NCI-H524 (cell line): ENCODE data around the gene CALHM3.
"Not testable (repeated sequence)": the region's sequence is repeated elsewhere in the genome, so short reads cannot be mapped to it uniquely, and the experiment has no call there.

ENCODE experiments used
- DNase-seq, 2 experiments: peaks; one replicate each; lab custom pipeline; 2025; lab: John Stamatoyannopoulos, UW

The CALHM3 gene

DNA sequence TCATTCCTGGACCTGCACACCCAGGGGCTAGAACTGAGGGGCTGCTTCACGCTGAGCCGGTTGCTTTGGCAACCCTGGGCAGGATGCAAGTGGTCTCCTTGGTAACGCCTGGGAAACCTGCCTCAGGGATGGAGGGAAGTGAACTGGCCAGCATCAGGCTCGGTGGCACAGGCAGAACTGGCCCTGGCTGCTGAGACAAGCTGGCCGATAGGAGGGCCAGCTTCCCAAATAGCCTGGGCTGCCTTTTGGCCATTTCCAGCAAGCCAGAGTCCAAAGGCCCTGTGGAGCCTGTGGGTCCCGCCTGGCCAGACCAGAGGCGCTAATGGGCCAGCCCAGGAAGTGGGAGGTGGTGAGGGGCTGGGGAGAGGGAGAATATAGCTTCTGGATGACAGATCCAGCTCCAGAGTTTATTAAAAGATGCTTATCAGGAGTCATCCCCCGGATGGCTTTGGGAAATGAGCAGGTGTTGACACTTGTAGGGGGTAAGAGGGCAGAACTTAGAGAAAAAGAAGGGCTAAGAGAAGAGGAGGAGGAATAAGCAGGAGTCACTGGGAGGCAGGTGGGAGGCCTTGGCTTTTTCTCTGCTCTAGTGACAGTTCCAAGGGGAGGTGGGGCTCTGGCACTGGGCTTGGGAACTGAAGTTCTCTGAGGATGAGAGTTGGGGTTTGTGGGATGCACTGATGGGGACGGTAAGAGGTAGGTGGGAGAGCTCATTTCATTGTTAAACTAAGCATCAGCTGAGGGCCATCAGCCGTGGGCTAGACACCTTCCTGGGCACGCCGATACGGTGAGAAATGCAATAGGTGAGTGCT is 24.0 kb upstream of the CALHM3 start:
- no peak for DNase-seq

DNA sequence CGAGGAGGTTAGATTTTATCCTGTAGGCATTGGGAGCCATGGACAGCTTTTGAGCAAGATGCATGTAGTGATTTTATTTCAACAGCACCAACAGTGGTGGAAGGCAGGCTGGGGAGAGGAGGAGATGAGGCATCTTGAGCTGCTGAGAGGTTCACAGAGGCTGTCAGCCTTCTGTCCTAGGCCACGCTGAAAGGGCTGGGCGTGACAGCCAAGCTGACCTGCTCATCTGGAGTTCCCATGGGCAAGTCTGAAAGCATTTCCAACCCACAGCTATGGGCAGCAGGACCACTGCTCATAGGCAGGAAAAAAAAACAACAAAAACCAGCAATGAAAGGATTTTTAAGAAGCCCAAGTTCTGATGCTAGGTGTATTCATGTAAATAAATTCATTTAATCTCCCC is 22.1 kb upstream of the CALHM3 start:
- no peak for DNase-seq

DNA sequence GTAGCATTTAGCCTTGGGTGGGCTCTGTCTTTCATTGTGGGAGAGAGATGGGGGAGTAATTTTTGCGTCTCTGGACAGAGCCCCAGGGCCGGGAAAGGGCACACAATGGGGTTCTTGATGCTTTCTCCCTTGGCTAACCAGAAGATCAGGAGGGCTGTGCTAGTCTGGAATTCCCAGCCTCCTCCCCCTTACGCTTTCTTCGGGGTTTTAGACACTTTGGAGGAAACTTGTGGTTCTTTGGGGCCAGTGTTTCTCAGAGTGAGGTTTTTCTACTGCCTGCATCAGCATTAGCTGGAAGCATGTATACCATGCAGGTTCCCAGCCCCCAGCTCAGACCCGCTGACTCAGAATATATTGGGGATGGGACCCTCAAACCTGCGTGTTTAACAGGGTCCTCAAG is 21.4 kb upstream of the CALHM3 start:
- DNase-seq: no peak

DNA sequence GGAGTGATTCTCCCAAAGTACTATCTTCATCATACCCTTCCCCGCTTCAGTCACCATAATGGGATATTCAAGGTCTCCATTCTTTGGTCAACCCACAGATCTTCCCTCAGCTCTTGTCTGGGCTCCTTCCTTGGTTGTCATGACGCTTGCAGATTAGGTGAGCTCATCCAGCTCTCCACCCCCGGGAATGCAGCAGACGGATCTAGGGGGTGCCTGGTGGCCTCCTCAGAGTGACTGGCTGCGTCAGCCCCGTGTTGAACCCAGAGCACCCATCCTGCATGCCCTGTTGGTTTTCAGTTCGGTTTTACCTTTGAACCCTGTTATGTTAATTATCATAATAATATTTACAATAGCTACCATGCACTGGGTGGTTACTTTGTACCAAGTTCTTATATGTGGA is 20.8 kb upstream of the CALHM3 start:
- no peak for DNase-seq

DNA sequence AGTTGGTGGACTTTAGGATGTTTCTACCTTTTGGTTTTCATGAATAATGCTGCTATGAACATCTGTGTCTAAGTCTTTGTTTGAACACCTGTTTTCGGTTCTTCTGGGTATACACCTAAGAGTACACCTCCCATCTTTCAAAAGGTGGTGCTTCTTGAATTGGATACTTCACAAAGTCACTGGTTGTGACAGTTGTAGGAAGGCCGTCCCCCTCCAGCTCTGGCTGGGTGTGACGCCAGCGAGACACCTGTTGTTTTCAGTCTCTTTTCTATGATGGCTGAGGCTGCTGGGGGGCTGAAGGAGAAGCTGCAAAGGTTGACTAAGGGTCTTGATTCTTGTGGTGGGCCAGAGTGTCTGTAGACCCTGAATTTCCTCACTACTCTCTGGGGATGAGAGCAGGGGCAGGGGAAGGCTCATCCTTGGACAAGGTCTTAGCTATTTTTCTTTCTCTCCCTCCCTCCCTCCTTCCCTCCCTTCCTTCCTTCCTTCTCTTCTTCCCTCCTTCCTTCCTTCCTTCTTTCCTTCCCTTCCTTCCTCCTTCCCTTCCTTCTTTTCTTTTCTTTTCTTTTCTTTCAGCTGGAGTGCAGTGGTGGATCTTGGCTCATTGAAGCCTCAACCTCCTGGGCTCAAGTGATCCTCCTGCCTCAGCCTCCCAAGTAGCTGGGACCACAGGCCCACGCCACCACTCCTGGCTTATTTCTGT is 20.0 kb upstream of the CALHM3 start:
- DNase-seq: no peak

DNA sequence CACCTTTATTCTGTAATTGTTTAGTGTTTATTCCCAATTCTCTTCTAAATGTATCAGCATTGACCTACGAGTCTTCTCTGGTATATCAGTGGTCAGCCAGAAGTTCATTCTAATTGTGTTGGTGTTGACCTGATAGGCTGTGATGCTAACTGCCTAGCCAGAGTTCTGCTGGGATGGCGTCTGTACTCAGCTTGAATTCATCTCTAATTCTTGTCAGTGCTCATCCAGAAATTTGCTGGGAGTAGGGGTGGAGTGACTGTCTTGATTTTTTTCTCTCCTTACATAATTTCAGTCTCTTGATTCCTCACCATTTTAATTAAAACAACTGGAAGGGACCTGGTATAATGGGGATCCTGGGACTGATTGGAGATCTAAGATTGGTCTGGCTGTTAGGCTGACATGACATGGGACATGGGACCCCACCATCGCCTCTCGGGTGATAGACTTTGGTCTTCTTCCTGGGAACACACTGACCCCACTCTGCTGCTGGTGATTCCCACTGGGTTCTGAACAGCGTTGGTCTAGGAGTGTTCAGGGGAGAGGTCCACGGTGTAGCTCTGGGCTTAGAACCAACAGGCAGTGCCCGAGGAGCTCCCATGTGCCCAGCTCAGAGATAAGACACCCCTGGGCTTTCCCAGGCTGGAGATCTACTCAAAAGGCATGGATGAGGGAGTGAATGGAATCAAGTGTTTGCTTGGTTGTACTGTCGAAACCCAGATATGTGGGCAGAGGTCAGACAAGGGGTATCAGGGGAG is 18.3 kb upstream of the CALHM3 start:
- DNase-seq: no peak

DNA sequence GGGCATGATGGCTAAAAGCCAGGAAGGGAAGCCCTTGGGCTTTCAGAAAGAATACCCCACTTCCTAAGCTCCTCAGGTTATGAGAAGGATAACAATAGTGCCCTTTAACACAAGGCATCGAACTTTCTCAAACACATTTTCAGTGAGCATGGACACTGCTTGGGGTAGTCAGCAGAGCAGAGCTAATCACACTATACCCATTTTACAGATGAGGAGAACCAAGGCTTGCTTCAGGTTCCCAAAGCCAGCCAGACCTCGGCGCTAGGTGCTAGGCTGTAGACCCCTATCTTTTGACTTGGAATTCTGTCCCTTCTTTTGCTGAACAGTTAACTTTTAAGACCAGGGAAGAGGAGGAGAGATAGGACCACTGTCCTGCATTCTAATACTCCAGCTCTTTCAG is 16.3 kb upstream of the CALHM3 start:
- no peak for DNase-seq

DNA sequence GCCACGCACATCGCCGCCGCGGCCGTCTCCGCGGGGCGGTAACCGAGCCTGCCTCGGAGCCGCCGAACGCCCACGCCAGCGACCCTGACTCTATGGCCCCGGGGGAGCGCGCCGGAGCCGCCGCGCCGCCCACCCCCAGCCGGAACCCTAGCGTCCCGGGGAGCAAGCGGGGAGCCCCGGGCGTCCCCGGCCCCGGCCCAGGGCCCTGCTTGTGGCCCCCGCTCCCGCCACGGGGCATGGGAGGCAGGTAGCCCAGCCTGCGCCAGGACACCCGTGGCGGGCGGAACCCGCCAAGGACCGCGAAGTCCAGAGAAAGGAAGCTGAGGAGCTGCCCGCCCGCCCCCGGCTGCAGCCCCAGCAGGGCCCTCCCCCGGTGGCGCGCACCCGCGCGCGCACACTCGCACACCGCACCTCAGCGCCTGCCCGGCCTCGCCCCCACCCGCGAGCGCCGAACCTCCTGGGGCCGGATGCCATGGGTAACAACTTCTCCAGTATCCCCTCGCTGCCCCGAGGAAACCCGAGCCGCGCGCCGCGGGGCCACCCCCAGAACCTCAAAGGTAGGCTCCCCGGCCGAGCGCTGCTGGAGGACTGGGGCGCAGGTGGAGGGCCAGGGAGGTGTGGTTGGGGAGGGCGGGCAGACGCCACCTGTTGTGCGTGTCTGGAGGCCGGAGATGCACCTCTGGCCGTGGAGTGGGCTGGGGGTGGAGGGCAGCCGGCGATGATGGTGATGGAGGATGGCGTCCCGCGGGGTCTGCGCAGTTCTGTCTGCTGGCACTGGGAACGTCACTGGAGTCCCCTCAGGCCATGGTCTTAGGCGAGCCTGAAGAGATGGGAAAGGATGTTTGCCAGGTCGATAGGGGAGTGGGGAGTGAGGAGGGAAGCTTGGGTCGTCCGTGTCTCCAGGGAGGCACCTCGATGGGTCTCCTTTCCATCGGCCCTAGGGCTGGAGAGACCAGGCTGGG is 15.2 kb upstream of the CALHM3 start:
- DNase-seq: peak in 1 of 2 experiments; percentile 1

DNA sequence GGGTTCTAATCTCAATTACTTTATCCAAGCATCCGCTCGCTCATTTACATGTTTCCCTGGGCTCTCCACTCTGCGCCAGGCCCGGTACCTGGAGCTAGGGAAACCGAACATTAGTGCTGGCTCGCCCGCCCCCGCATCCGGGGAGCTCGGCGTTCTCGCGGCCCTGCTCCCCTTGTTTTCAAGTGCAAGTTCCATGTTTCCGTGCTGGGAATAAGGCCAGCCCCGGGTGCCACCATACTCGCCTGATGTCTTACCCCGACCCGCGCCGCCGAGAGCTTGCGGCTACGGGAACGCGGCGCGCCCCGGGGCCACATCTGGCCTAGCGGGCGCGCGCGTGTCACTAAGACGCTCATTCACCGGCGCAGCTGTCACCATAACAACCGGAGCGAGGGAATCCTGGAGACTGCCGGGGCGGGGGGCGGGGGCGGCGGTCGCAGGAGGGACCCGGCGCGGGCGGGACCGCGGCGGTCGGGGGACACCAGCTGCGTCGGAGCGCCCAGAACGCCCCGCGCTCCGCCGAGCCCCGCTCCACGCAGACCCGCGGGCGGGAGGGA is 14.4 kb upstream of the CALHM3 start, which contains the start of gene NEURL1:
TSS of gene NEURL1 (plus strand) at position 344 of the 554 bp plus-strand sequence. CDS start 683 bp downstream, outside the sequence.
- peak in 1 of 2 experiments; percentile 43 for DNase-seq

DNA sequence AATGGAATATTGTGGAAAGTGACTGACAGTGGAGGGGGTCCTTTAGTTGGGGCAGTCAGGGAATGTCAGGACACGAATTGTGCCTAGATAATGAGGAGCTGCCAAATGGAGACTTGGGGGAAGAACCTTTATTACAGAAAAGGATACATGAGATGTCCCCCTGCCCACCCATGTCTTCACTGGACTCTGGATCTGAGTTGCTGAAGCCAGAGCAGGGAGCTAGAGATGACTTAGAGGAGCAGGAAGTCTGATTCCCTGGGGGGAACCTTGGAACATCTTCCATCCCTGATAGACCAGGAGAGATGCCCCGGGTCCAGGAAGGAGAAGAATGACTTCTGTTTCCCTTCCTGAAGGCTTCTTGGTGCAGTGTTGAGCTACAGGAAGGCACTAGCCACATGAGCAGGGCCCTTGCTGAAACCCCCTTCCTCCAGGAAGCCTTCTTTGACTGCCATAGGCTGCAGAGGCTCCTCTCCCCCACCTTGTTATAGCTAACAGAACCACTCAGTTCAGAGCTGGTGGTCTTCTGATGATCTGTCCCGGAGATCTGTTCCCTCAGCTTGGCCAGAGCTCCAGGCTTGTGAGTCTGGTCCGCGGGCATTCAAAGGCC is 13.7 kb upstream of the CALHM3 start:
- no peak for DNase-seq

DNA sequence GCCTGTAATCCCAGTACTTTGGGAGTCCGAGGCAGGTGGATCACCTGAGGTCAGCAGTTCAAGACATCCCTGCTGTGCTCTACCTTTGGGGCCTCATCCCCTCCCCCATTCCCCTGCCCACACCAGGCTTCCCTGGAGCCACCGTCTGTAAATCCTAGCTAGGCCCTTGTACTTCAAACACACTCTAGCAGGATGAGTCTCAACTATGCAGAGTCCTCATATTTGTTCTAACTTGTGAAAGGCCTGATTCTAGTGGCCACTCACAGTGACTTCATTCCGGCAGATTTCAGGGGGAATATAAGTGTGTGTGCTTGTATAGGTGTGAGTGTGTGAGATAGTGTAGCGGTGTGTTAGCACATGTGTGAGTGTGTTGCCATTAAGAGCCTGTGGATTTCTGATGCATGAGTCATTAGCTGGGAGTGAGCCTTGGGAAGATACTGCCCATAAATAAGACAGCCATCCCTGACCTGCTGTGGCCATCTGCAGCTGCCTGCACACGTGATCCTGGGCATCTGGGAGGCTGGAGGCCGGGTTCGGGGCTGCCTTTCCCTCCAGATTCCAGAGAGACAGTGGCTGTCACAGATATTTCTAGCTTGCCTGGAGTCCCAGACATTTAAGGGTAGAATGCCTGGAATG is 12.8 kb upstream of the CALHM3 start:
- DNase-seq: peak in 1 of 2 experiments; percentile 10

DNA sequence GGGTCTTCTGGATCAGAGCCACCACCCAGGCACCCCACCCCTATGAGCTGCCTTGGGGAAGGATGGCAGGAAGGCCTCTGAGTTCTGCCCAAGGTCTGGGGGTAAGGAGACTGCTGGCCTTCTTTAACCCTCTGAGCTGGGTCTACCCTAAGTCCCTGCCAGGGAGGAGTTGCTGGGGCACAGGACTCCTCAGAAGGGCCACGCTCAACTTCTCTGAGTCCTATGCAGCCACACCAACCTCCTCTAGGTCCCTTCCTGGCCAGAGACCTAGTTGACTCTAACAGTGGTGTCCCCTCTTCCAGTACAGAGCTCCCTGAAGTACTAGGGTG is 11.9 kb upstream of the CALHM3 start:
- no peak for DNase-seq

DNA sequence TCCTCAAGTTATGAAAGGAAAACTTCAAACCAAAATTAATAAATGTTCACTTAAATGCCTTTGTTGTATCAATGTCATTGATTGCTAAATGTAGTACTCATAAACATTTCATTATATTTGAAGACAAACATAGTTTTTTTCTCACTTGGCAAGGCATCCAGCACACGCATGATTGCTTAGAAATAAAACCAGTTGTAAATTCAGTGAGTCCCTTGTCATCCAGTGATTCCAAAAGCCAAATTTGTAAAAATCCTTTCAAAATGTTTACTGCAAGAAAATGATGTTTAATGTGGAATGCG is 8.3 kb upstream of the CALHM3 start:
- DNase-seq: no peak

DNA sequence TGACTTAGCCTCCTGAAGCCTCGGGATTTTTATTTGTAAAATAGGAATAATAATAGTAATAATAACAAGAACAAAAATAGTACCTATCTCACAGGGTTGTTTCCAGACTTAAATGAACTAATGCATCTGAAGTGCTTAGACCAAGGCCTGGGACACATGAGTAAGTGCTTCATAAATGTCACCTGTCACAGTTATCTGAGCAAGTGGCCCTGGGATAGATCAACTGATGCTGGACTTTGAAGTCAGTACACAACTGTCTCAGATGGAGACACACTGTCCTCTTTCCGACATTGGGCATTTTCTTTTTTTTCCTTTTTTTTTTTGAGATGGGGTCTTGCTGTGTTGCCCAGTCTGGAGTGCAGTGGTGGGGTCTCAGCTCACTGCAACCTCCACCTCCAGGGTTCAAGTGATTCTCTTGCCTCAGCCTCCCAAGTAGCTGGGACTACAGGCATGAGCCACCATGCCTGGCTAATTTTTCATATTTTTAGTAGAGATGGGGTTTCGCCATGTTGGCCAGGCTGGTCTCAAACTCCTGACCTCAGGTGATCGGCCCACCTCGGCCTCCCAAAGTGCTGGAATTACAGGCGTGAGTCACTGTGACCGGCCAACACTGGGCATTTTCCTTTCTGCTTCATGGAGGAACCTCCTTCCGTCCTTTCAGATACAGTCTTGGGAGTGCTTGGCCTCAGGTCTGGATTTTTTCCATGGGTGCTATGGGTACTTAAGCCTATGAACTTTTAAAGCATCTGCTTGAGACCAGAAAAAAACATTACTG is 7.8 kb upstream of the CALHM3 start:
- not testable (repeated sequence) for DNase-seq

DNA sequence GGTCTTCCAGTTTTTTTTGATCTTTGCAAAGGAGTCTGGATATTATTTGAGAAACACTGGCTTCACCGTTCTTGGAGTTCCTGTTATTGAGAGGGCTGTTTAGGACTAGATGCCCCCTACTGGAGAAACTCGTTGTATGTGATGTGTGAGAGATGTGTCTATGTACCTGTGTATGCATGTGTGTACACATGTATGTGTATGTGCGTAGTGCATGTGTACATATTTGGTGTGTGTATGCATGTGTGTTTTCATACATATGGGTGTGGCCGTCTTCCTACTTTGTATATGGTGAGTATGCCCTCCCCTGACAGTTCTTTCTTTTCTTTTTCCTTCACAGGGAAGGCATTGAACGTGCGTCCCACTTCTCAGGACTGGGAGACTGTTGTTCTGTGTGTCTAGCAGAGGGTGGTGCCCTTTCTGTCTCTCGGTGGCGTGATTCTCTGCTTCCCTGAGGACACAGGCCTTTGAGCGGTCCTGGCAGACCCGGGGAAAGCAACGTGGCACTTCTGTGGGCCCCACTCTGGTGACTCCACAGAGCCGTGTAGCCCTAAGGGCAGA is 3.0 kb upstream of the CALHM3 start:
- peak in 1 of 2 experiments; percentile 42 for DNase-seq

DNA sequence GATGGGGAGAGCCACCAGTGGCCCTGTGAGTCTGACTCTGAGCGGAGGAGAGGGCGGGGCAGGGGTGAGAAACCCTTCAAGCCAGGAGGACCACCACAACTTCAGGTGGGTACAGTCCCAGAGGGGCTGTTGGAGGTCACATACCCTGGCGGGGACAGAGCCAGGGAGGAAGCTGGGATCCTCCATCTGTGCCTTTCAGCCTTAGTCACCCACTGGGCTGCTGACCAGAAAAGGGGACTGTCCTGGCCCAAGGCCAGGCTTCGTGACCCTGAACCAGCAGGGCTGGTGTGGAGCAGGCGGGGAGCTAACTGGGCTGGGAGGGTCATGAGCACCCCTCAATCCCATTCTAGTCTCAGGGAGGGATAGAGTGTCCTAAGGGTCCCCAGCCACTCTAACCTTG is 1.5 kb upstream of the CALHM3 start:
- DNase-seq: no peak

DNA sequence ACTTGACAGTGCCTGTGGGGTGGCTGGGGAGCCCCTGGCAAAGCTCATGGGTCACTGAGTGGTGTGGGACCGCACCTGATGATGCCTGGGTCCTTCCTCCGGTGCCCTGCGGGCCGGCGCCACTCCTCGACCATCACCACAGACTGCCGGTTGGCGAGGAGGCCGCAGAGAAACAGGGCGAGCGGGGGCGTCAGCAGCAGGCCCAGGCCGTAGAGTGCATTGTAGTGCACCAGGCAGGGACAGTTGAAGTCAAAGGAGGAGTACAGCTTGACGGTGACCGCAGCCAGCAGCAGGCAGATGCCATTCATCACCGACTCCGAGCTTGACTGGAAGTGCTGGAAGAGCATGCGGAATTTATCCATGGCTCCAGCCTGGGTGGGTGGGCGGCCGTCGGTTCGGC is 369 bp downstream of the CALHM3 start:
- DNase-seq: no peak

DNA sequence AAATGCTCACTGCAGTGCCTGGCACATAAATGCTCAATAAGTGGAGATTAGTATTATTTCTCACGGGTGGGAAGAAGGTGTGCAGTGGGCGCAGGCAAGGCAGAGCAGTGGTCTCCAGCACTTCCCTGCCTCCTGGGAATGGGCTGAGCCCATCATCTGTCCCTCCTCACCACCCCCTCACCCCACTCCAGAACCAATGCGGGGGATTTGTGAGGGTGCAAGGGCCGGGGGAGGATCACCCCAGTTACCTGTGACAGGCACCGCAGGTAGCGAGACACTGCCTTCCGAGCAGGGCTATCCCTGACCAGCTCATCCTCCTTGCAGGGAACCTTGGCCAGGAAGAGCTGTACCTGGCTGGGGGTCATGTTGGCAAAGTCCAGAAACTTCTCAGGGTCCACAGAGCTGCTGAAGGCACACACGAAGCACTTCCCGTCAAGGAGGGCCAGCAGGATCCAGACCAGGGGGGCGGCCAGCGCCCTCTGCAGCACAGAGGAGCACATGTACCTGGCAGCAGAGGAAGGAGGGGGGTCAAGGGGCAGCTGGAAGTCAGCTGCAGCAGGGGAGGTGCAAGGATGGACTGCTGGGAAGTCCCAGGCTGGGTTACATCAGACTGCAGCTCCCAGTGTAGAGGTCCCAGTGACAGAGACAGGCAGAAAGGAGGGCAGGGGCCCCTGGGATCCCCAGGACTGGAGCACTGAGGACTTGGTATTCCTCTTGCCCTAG is 2.8 kb downstream of the CALHM3 start:
- DNase-seq: no peak

DNA sequence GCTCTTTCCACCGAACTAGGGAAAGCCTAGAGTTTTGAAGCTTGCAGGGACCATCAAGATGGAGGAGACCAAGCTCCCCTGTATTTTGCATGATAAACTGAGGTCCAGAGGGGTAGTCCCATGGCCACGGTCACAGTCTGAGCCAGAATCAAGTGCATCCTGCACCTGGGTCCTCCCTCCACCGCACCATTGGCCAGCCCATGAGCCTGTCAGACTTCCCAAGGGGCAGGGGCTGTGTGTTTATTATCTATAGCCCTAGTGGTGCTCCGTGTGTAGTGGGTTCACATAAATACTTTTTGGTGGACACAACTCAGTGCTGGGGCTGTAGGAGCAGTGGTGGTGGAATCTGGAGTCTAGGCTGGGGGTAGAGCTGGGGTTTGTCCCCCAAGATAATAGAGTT is 3.6 kb downstream of the CALHM3 start:
- DNase-seq: no peak
